ENCODE data around the gene SBF2. TPM values are rescaled to one million over a fixed set of nuclear protein-coding genes. Genes with fewer than 3 reads are reported as not detected.
"Not testable (repeated sequence)": the region's sequence is repeated elsewhere in the genome, so short reads cannot be mapped to it uniquely, and the experiment has no call there.

The SBF2 gene
- polyA plus RNA-seq, 3 donors: 47.2 to 63.1 (median 53.7) TPM

- DNase-seq: no peak
Observed at GRCh38 chr11:10125522-10126133, 168.4 kb downstream of the SBF2 start.

- no peak for DNase-seq
Observed at GRCh38 chr11:10122326-10123197, 171.5 kb downstream of the SBF2 start.

GRCh38 chr11:10118865-10119264 lies 175.2 kb downstream of the SBF2 start:
- no peak for DNase-seq

DNA sequence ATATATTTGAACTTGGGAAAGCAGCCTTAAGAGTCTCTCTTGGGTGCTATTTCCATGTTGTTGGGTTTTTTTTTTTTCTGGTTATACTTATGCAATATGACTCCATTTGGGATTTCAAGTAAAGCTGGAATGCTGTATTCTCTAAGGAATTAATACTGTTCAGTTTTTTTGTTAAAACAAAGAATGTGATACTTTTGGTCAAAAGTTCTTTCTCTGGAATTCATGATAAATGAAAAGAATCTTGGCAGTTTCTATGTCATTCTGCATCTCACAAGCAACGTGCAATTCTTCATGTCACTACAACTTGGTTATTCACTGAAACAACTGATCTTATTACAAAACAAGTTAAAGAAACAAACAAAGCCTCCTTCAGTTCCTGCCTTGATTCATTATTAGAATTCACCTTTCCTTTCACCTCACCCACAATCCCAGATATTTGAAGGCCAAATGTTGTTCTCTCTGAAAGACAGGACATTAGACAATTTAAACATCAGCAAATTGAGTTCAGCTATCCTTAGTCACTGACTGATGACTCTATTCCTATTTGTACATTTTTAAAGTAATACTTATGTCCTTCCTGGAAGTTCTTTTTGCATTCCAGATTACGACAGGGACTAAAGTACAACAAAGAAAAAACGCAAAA lies 176.2 kb downstream of the SBF2 start:
- peak; percentile 22 for DNase-seq

DNA sequence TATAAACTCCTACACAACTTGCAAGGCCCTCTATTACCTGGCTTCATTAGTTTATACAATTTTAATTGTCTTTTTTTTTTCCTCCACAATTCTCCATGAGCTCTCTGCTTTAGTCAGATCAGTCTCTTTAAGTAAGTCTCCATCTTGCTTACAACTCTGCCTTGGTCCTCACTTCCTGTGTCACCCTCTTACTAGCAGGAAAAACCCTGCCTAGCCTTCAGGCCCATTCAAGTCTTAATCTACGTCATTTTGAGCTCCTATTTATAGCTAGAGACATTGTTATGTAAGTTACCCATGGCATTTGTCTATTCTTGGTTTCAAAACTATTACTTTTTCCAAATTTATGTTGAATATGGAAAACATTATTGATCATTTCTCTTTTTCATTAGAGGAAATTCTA lies 177.4 kb downstream of the SBF2 start:
- no peak for DNase-seq

DNA sequence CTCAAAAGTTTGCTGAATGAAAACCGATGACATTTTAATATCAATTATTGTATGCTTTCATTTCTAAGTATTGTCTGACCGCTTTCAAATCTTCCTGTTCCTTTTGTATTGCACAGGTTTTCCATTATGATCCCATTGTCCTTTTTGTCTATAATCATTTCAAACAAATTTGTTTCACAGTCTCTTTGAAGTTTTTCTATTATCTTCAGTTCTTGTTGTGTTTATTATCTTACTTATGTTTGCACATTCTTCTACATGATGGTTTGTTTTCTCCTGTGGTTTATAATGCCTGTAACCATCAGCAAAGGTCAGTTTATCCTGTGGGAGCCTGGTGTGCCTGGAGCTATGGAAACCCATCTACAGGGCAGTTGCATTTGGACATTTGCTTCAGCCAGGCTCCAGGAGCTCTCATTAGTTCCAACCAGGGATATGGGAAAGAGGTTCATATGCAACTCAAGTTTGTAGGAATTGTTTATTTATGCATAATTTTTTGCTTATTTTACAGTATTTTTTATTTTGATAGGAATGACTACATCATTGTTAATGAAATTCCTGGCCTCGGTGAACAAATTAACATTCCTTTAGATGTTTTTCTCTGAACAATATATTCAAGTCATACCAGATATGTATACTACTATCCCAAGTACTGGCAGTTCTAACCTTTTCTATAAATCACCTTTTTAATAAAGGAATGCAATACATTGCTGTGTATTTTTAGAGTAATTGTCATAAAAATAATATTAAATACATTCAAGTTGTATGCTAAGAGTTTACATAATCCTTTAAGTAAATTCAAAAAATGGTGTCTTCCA lies 179.2 kb downstream of the SBF2 start:
- no peak for DNase-seq

- no peak for DNase-seq
Observed at GRCh38 chr11:10113852-10114251, 180.2 kb downstream of the SBF2 start.

GRCh38 chr11:10109806-10110205 lies 184.2 kb downstream of the SBF2 start:
- DNase-seq: peak; percentile 31

GRCh38 chr11:10108915-10109680 lies 184.9 kb downstream of the SBF2 start:
- DNase-seq: peak; percentile 62

DNA sequence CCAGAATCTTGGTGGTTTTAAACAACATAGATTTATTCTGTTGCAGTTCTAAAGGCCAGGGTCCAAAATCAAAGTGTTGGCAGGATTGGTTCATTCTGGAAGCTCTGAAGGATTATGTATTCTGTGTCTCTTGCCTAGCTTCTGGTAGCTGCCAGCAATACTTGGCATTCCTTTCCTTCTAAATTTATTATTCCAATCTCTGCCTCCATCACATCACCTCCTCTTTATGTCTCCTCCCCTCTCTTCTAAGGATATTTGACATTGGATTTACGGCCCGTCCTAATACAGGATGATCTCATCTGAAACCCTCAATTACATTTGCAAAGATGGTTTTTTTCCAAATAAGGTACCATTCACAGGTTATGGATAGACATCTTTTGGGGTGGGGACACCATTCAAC lies 186.5 kb downstream of the SBF2 start:
- DNase-seq: no peak

- no peak for DNase-seq
Observed at GRCh38 chr11:10097615-10098014, 196.4 kb downstream of the SBF2 start.

DNA sequence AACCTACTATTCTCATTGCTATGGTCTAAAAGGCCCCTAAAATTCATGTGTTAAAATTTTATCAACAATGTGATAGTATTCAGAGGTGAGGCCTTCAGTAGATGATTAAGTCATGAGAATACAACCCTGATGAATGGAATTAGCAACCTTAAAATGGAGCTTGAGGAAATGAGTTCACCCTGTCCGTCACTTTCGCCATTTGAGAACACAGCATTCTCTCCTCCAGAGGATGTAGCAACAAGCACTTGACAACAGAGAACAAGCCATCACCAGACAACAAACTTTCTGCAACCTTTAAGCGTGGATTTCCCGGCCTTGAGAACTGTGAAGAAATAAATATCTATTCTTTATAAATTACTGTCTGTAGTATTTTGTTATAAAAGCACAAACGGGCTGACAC lies 197.0 kb downstream of the SBF2 start:
- DNase-seq: no peak

DNA sequence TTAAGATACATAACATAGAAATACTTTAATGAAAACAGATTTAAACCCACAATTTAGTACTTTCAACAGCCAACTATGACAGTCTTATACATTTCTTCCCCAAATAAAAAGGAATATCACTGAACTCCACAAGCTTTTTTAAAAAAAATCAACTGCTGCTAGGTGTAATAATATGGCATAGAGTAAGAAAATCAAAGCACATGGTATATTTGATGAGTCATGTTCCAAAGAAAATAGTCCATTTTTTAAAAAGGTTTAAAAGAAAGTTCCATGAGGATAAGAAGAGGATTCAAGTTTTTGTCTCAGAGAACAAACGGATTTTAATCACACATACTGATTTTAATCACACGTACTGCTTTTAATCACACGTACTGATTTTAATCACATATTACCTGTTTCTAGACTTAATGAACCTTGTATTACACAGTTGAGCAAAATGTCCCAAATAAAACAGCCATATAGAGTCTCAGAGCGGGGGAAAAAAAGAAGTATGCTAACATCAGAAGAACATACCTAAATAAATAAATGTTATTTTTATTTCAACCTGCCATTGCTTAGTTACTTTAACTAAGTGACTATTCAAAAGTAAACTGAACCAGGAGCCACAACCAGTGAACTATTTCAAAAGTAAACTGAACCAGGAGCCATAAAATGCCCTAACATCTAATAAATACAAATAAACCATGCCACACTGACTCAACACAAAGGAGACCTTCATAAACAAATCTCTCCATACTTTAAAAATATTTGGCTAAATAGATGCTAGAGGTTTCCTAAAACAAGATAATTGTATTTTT lies 198.4 kb downstream of the SBF2 start:
- DNase-seq: no peak

GRCh38 chr11:10092426-10092825 lies 201.6 kb downstream of the SBF2 start:
- no peak for DNase-seq

DNA sequence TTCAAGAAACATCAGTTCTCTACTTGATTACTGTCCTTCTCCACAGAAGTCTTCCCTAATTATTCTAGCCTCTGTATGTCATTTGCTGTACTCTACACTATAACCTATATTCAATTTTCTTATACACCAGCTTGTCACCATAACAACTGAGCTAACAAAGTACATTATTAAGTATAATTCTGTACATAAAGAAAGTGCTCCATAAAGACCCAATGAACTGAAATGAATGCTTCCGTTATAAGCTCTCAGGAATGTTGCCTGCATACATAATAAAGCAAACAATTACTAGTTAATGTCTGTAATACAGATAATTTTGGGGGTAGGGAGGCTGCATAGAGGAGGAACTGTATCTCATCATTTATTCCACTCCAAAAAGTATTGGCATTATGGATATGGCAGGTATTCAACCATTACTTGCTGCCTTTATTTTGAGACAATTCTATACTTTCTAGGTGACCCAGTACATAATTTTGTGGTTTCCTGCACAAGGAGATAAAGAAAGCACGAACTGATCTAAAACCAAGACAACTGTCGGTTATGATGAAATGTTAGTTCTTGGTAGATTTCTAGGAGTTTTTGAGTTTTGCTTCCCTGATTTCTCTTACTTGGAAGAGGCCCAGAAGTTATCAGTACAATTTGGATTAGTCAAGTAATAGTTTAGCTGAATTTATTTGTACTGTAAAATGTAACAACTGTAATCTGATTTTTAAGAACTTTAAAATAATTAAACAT lies 202.5 kb downstream of the SBF2 start:
- no peak for DNase-seq

GRCh38 chr11:10087923-10088225 lies 206.1 kb downstream of the SBF2 start:
- DNase-seq: not testable (repeated sequence)

DNA sequence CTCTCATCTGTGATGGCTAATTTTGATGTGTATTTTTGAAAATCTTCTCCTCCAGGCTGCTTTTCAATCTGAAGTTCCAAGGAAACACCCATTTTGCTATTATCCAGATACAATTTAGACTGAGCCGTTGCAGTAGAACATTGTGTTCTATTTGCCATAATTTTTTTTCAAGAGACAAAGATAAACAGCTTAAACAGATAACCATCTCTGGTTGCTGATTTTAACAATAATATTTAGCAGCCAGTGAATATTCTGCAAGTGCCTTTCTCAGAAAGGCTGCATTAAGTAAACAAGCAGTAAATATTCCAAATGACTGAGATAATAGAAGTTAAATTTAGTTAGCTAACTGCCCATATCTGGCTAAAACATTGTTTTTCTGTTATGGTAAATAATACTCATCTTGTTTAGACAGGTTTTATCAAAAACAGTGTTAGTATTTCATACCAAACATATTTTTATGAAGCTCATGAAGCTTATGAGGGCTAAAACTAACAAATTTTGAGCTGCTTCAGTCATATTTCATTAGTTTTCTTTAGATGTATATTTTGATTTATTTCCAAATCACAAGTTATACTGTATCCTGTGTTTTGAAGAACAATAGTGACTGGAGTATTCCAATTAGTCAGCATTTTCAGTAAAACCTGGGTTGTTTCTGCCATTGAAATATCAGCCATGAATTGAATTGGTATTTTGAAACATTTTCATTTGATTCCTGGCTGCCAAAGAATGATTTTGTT lies 206.7 kb downstream of the SBF2 start:
- DNase-seq: no peak

GRCh38 chr11:10080138-10080537 lies 213.9 kb downstream of the SBF2 start:
- DNase-seq: no peak

DNA sequence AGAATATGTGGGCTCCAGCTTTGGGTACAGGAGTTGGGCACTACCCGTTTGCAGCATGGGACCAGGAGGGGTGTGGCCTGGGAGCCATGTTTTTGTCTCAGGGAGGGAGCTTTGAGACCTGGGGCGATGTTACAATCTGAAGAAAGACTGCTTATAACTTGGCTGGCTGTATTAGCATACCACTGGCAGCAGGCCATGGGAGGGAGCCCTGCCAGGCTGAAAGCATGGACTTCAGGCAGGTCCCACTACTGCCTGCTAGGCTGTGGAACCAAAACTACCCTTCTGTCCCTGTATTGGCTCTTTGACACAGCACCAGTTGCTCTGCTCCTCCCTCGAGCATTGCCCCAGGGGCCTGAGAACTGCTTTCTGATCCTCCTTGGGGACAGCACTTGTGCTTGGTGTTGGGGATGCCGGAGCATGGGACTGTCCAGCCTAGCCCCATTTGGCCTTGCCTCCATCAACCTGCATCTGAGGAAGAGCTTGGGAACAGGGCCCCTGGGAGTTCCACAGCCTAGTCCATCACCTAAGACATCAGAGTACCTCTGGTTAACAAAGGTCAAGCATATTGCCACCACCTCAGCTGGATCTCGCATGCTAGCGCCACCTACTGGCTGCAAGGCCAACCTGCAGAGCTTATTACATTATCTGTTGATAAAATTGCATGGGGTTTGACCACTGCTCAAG lies 217.4 kb downstream of the SBF2 start:
- DNase-seq: no peak
